ENCODE data around the gene UBE2Q2.
A peak's percentile ranks its signal among the peaks of the same experiment; 100 is the strongest.

Gene UBE2Q2

GRCh38 chr15:75927601-75928000 lies 84.4 kb downstream of the UBE2Q2 start:
- no peak for DNase-seq

GRCh38 chr15:75928680-75929608 lies 85.7 kb downstream of the UBE2Q2 start:
- peak; percentile 21 for DNase-seq

GRCh38 chr15:75929799-75930565 lies 86.7 kb downstream of the UBE2Q2 start:
- no peak for DNase-seq

GRCh38 chr15:75930866-75931265 lies 87.6 kb downstream of the UBE2Q2 start:
- DNase-seq, result no peak

GRCh38 chr15:75942464-75942863 lies 99.2 kb downstream of the UBE2Q2 start:
- DNase-seq, result no peak

GRCh38 chr15:75943246-75943645 lies 100.0 kb downstream of the UBE2Q2 start:
- DNase-seq, result no peak

DNA sequence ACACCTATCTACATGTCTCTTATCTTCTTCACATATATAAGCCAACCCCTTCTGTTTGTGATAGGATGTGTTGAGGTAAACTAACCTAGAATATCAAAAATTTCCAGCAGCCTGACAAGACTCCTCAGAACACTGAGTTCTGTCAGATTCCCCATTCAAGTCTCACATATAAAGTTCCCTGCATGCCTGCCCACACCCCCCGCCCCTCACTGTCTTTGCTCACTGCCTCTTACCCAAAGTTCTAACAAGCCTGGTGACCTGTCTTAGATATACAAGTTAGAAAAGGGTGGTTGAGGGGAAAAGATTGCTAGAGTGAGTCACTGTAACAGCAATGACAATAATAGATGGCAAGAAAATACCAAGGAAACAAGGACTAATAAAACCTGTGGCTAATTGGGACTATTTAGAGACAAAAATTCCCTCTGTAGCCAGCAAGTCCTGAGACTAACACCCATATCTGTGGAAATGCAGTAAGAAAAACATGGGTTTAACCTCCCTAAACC lies 100.5 kb downstream of the UBE2Q2 start:
- no peak for DNase-seq

GRCh38 chr15:75945953-75946352 lies 102.7 kb downstream of the UBE2Q2 start:
- DNase-seq, result peak; percentile 56

DNA sequence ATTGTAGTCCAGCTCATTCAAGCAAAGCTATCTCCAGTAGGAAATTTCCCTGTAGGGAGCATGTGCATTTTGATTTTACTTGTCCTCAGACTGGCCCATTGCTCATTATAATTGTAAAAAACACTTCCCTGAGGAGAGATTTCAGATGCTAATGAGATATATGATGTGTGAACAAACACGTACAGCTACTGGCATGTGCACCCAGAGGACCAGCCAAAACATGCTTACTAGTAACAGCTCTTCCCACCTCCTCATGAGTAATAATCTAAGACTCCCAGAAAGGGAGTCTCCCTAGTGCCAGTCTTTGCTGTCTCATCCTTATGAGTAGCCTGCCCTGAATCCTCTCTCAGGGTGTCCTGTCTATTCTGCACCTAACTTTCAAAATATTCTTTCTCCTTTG lies 103.8 kb downstream of the UBE2Q2 start:
- peak; percentile 85 for DNase-seq

DNA sequence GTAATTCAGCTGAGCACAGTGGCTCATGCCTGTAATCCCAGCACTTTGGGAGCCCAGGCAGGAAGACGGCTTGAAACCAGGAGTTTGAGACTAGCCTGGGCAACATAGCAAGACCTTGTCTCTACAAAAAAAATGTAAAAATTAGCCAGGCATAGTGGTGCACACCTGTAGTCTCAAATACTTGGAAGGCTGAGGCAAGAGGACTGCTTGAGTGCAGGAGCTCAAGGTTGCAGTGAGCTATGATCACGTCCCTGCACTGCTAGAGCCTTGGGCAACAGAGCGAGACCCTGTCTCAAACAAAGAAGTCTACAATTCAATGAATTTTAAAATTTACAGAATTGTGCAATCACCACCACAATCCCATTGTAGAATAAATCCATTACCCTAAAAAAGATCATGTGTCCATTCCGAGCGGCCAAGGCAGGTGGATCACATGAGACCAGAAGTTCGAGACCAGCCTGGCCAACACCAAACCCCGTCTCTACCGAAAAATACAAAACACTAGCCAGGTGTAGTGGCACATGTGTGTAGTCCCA lies 105.6 kb downstream of the UBE2Q2 start:
- DNase-seq, result no peak

Data from fibroblast of skin of abdomen (primary cell).